HepG2 (cell line): ENCODE measurements around the gene TTYH2. TPM values are rescaled to one million over a fixed set of nuclear protein-coding genes. Genes with fewer than 3 reads are reported as not detected.
A peak's percentile ranks its signal among the peaks of the same experiment; 100 is the strongest.

ENCODE experiments used
- ATAC-seq: fragments of 200-7000 bp; cut with Tn5 transposase; 3 replicates; pipeline ENCODE4 v1.9.1; 2020; ENCODE audit warnings: mild to moderate bottlenecking, moderate library complexity
- BruUV-seq: library from RNA; stranded (reverse); fragments of 400-500 nt; replicated peaks from 2 replicates; lab custom pipeline; 2021; lab: Mats Ljungman, UMichigan
- CTCF ChIA-PET: fragments of 300-600 bp; formaldehyde crosslinking; extraction: SDS; loops from one replicate; lab custom pipeline; 2021; ENCODE audit warnings: low total read pairs, inconsistent platforms, low intra/inter-chr PET ratio; lab: Yijun Ruan, JAX
- POLR2A ChIA-PET: fragments of 350-600 bp; sonication (Branson Sonifier 250); formaldehyde crosslinking; loops from one replicate; lab custom pipeline; 2020; ENCODE audit warnings: antibody characterized with exemption, inconsistent platforms; lab: Yijun Ruan, JAX
- DNase-seq: peaks from one replicate; pipeline ENCODE4 v3.0.0-alpha.2; 2015; ENCODE audit warnings: low spot score
- FAIRE-seq: peaks from 3 replicates; lab custom pipeline; 2011; peaks lifted over from hg19 to GRCh38; lab: Jason Lieb, UNC
- H2AFZ ChIP-seq: one replicate; pipeline ENCODE4 v1.6.1; 2011; ENCODE audit warnings: low read length, inconsistent platforms
- H3K27ac ChIP-seq: fragments of 300-600 bp; 3 replicates; pipeline ENCODE4 v1.8.0; 2011; ENCODE audit warnings: mixed run types, mild to moderate bottlenecking, mixed read lengths, low read length, inconsistent platforms; ENCODE audit not compliant: insufficient read depth; ENCODE audit errors: extremely low read length
- H3K27me3 ChIP-seq, 2 experiments: fragments of 200-600 bp in 1 of 2; 2 replicates in 1 of 2; 3 replicates in 1 of 2; pipeline versions ENCODE4 v1.6.0 to v1.8.0; 2011; ENCODE audit warnings: low read length in 2 of 2, mild to moderate bottlenecking in 2 of 2, moderate library complexity in 2 of 2, inconsistent platforms in 1 of 2; ENCODE audit not compliant: insufficient read depth in 2 of 2, control insufficient read depth in 1 of 2
- H3K36me3 ChIP-seq, 2 experiments: fragments of 200-600 bp in 1 of 2; replicated peaks in 1 of 2; 2 replicates in 1 of 2; 3 replicates in 1 of 2; pipeline versions ENCODE4 v1.5.1 to v1.8.0; 2011; ENCODE audit warnings: low read length in 2 of 2, inconsistent platforms in 1 of 2; ENCODE audit not compliant: insufficient read depth in 2 of 2, control insufficient read depth in 1 of 2
- H3K4me1 ChIP-seq: 2 replicates; pipeline ENCODE4 v1.5.1; 2012; ENCODE audit warnings: low read length, inconsistent platforms; ENCODE audit not compliant: insufficient read depth
- H3K4me2 ChIP-seq: 2 replicates; pipeline ENCODE4 v1.6.0; 2011; ENCODE audit warnings: low read depth, low read length, inconsistent platforms
- H3K4me3 ChIP-seq, 3 experiments: fragments of 200-600 bp in 1 of 3; sonication (generic), shearing (Covaris generic) in 1 of 3; replicated peaks in 1 of 3; 2 replicates each; pipeline ENCODE4 v1.5.1; 2011 to 2016; ENCODE audit warnings: low read length in 3 of 3, inconsistent platforms in 2 of 3, low read depth in 2 of 3, mild to moderate bottlenecking in 2 of 3, control low read depth in 1 of 3, mixed read lengths in 1 of 3; ENCODE audit not compliant: insufficient read depth in 1 of 3
- H3K79me2 ChIP-seq: one replicate; pipeline ENCODE4 v1.6.1; 2011; ENCODE audit warnings: low read length, inconsistent platforms; ENCODE audit not compliant: insufficient read depth
- H3K9ac ChIP-seq: 2 replicates; pipeline ENCODE4 v1.6.0; 2011; ENCODE audit warnings: mild to moderate bottlenecking, low read depth, low read length, inconsistent platforms; ENCODE audit not compliant: insufficient read depth
- H3K9me3 ChIP-seq: 2 replicates; pipeline ENCODE4 v1.5.1; 2012; ENCODE audit warnings: mild to moderate bottlenecking, low read length
- H4K20me1 ChIP-seq: 2 replicates; pipeline ENCODE4 v1.6.0; 2011; ENCODE audit warnings: inconsistent platforms, mild to moderate bottlenecking, low read length, moderate library complexity; ENCODE audit not compliant: insufficient read depth
- CEBPG ChIP-seq: IDR thresholded peaks from 2 replicates; pipeline ENCODE4 v1.6.1; 2016
- CREB1 ChIP-seq, 2 experiments: fragments of 450-650 bp in 1 of 2; IDR thresholded peaks; 2 replicates each; pipeline ENCODE4 v1.6.1; 2016 to 2017; ENCODE audit warnings: control low read depth in 1 of 2, mild to moderate bottlenecking in 1 of 2, missing compliant biosample characterization in 1 of 2, missing genetic modification characterization in 1 of 2
- WGBS: methylation state at CpG from one replicate; pipeline ENCODE4 v1.1.6; 2017; ENCODE audit warnings: low lambda C conversion rate; 5-methylcytosine and 5-hydroxymethylcytosine counted together
- in situ Hi-C: cut with HindIII; loops from 2 replicates; pipeline ENCODE4 v1.10.0; 2017; ENCODE audit warnings: low pct_unique_long_range_greater_than_20kb; ENCODE audit not compliant: extremely low pct_ligation_motif_present
- intact Hi-C: fragments of 100-400 bp; cut with micrococcal nuclease; formaldehyde crosslinking; loops from one replicate; pipeline ENCODE4 v1.10.0; 2022; ENCODE audit not compliant: unreplicated experiment
- polyA plus RNA-seq, 8 experiments: library from polyadenylated mRNA; depleted of rRNA in 3 of 8; stranded (reverse) in 7 of 8; unstranded in 1 of 8; fragments of >200 nt; fragmentation: Illumina TruSeq in 4 of 8; extraction: Trizol in 4 of 8; gene quantifications; 2 replicates each; pipeline versions ENCODE4 v1.2.1 to v1.2.3, GENCODE V29; 2011 to 2016; ENCODE audit warnings: low read depth in 4 of 8, missing spikeins in 1 of 8, mixed read lengths in 1 of 8; ENCODE audit not compliant: insufficient read depth in 1 of 8
- total RNA-seq, 5 experiments: library from RNA; depleted of rRNA; stranded (reverse); fragments of >200 nt; fragmentation: Illumina TruSeq; extraction: Trizol; gene quantifications; 2 replicates each; pipeline ENCODE4 v1.2.3, GENCODE V29; 2016; ENCODE audit warnings: low read depth in 1 of 5
- TF ChIP-seq, protein P1 (sequence below): sonication (generic); formaldehyde crosslinking; IDR thresholded peaks from 2 replicates; pipeline ENCODE4 v1.5.0; 2020; ENCODE audit warnings: mild to moderate bottlenecking, missing genetic modification reagents, moderate library complexity
- TF ChIP-seq, protein P2 (sequence below): sonication (generic); formaldehyde crosslinking; IDR thresholded peaks from 2 replicates; pipeline ENCODE4 v1.5.1; 2020; ENCODE audit warnings: mild to moderate bottlenecking, moderate library complexity, missing genetic modification reagents
- TF ChIP-seq, protein P3 (sequence below): sonication (generic); formaldehyde crosslinking; conservative IDR thresholded peaks from 2 replicates; pipeline ENCODE4 v1.8.0; 2022; ENCODE audit warnings: mild to moderate bottlenecking, moderate library complexity, missing genetic modification reagents
- TF ChIP-seq, protein P4 (sequence below): sonication (generic); formaldehyde crosslinking; IDR thresholded peaks from 2 replicates; pipeline ENCODE4 v1.8.0; 2022; ENCODE audit warnings: mild to moderate bottlenecking, missing genetic modification reagents; ENCODE audit not compliant: insufficient replicate concordance

The TTYH2 gene
- total and polyA plus RNA-seq, 2 of the 13 experiments (the other 11 are each of a cell fraction or from before 2014, with no cell fraction given), result 0.77 to 0.96 TPM

DNA sequence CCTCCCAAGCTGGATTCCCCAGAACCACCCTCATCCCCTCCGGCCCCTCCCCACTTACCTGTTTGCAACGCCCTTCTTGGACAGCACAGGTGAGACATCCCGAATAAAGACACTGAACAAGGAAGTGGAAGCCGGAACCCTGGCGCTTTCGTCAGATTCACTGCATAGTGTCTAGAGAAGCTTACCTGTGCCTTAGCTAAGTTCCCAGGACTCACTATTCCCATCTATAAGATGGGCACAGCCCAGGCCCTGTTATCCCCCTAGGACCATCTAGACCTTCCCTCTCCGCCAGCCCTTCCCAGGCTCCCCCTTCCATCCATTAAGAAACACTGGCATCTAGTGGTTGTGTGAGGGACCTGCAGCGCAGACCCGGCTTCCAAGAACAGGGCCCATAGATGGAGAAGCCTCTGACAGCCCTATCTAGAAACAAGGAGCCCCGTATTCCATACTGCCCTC lies 36.8 kb upstream of the TTYH2 start (continued):
- TF ChIP-seq, protein P1, sequence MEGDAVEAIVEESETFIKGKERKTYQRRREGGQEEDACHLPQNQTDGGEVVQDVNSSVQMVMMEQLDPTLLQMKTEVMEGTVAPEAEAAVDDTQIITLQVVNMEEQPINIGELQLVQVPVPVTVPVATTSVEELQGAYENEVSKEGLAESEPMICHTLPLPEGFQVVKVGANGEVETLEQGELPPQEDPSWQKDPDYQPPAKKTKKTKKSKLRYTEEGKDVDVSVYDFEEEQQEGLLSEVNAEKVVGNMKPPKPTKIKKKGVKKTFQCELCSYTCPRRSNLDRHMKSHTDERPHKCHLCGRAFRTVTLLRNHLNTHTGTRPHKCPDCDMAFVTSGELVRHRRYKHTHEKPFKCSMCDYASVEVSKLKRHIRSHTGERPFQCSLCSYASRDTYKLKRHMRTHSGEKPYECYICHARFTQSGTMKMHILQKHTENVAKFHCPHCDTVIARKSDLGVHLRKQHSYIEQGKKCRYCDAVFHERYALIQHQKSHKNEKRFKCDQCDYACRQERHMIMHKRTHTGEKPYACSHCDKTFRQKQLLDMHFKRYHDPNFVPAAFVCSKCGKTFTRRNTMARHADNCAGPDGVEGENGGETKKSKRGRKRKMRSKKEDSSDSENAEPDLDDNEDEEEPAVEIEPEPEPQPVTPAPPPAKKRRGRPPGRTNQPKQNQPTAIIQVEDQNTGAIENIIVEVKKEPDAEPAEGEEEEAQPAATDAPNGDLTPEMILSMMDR, result peak; percentile 90
- TF ChIP-seq, protein P2, sequence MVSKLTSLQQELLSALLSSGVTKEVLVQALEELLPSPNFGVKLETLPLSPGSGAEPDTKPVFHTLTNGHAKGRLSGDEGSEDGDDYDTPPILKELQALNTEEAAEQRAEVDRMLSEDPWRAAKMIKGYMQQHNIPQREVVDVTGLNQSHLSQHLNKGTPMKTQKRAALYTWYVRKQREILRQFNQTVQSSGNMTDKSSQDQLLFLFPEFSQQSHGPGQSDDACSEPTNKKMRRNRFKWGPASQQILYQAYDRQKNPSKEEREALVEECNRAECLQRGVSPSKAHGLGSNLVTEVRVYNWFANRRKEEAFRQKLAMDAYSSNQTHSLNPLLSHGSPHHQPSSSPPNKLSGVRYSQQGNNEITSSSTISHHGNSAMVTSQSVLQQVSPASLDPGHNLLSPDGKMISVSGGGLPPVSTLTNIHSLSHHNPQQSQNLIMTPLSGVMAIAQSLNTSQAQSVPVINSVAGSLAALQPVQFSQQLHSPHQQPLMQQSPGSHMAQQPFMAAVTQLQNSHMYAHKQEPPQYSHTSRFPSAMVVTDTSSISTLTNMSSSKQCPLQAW (CRISPR knock-in tag), result peak; percentile 62; the same call in 1 of the 2 replicates
- TF ChIP-seq, protein P3, sequence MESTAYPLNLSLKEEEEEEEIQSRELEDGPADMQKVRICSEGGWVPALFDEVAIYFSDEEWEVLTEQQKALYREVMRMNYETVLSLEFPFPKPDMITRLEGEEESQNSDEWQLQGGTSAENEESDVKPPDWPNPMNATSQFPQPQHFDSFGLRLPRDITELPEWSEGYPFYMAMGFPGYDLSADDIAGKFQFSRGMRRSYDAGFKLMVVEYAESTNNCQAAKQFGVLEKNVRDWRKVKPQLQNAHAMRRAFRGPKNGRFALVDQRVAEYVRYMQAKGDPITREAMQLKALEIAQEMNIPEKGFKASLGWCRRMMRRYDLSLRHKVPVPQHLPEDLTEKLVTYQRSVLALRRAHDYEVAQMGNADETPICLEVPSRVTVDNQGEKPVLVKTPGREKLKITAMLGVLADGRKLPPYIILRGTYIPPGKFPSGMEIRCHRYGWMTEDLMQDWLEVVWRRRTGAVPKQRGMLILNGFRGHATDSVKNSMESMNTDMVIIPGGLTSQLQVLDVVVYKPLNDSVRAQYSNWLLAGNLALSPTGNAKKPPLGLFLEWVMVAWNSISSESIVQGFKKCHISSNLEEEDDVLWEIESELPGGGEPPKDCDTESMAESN, result 0 out of 2 replicates have a peak, but pooled peaks have one; percentile 22
- no peak for TF ChIP-seq CEBPG (CRISPR knock-in tag)

DNA sequence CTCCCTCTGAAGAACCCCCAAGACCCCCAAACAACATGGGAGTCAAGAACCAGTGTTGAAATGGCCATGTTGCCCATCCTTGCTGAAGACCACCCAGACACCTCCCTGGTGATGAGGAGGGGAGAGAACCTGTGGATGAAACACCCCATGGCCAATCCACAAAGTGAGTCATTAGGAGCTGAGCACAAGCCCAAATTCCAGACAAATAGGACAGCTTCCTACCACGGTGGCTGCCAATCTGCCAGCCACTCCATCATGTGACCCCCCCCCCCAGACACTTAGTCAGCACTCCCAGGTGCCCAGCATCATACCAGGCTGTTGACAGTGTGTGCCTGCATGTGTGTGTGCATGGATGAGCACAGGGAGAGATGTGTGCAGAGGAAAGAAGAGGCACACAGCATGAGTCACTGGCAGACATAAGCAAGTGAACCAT lies 36.3 kb upstream of the TTYH2 start:
- FAIRE-seq (no peak), ATAC-seq (peak; percentile 14; the same call in 2 of the 3 replicates), DNase-seq (no peak)
- Histone ChIP-seq H2AFZ (no peak overlapping the region), H3K27me3 (peaks cover 7 to 46% of the 10 kb centered on the region in 2 experiments; a peak in 4 of 5 replicates), H3K27ac (no peak overlapping the region), H3K4me2 (no peak overlapping the region), H3K9me3 (no peaks in the 10 kb centered on the region), H3K36me3 (no peaks in the 10 kb centered on the region), H3K4me1 (no peaks in the 10 kb centered on the region), H3K79me2 (no peaks in the 10 kb centered on the region), H3K9ac (no peak overlapping the region), H3K4me3 (no peak overlapping the region), H4K20me1 (no peaks in the 10 kb centered on the region)
- intact Hi-C loops (loop anchor here (2.0 kb wide), 1 partner anchor 748 kb away; no protein-coding TSS in a partner anchor), in situ Hi-C loops (no loop called here)
- WGBS, result 0% methylated on average over 1 of the region's 1 CpG
- BruUV-seq, result no TSS peak
- POLR2A ChIA-PET, result no interaction called here
- TF ChIP-seq, protein P4, sequence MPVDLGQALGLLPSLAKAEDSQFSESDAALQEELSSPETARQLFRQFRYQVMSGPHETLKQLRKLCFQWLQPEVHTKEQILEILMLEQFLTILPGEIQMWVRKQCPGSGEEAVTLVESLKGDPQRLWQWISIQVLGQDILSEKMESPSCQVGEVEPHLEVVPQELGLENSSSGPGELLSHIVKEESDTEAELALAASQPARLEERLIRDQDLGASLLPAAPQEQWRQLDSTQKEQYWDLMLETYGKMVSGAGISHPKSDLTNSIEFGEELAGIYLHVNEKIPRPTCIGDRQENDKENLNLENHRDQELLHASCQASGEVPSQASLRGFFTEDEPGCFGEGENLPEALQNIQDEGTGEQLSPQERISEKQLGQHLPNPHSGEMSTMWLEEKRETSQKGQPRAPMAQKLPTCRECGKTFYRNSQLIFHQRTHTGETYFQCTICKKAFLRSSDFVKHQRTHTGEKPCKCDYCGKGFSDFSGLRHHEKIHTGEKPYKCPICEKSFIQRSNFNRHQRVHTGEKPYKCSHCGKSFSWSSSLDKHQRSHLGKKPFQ (CRISPR knock-in tag), result no peak
- TF ChIP-seq CREB1 (IDR thresholded peaks at IDR 0.05) (no peak), CREB1 (CRISPR knock-in tag; IDR thresholded peaks at IDR 0.05) (no peak)
- CTCF ChIA-PET, result interaction anchor here (1.4 to 1.6 kb wide), 3 partner anchors 22 to 748 kb away, joined by 3 to 9 read pairs (median 7); no protein-coding TSS in a partner anchor
